SU-DHL-6 (cell line): ENCODE measurements around the gene PDE9A.

Experiments
- H2AFZ ChIP-seq: fragments of 200-600 bp; sonication (generic); 2 replicates; pipeline ENCODE4 v1.6.1; 2014; ENCODE audit warnings: low read depth, mild to moderate bottlenecking, moderate library complexity, mixed read lengths, antibody characterized with exemption, low read length; ENCODE audit not compliant: severe bottlenecking
- H3F3A ChIP-seq: fragments of 200-600 bp; shearing (Covaris generic); 2 replicates; pipeline ENCODE4 v1.6.0; 2016; ENCODE audit warnings: antibody characterized with exemption, mild to moderate bottlenecking; ENCODE audit not compliant: insufficient read depth
- H3K27ac ChIP-seq: fragments of 200-600 bp; sonication (generic); 2 replicates; pipeline ENCODE4 v1.5.1; 2016; ENCODE audit warnings: low read depth, mild to moderate bottlenecking, low read length, moderate library complexity, mixed read lengths
- H3K27me3 ChIP-seq: fragments of 200-600 bp; sonication (generic), shearing (Covaris generic); 2 replicates; pipeline ENCODE4 v1.6.0; 2014; ENCODE audit warnings: mild to moderate bottlenecking, low read length
- H3K36me3 ChIP-seq: fragments of 200-600 bp; sonication (generic); 2 replicates; pipeline ENCODE4 v1.6.1; 2014; ENCODE audit warnings: mild to moderate bottlenecking, low read length, mixed read lengths
- H3K4me2 ChIP-seq: fragments of 300-600, 200-600 bp; shearing (Covaris generic), sonication (generic); 2 replicates; pipeline ENCODE4 v1.6.0; 2014; ENCODE audit warnings: low read length, low read depth, mild to moderate bottlenecking; ENCODE audit not compliant: poor library complexity, severe bottlenecking
- H3K4me3 ChIP-seq: fragments of 200-600 bp; sonication (generic); 2 replicates; pipeline ENCODE4 v1.5.1; 2014; ENCODE audit warnings: antibody characterized with exemption, low read length, mild to moderate bottlenecking, mixed read lengths; ENCODE audit not compliant: insufficient read depth, poor library complexity, severe bottlenecking
- H3K79me2 ChIP-seq: fragments of 200-600 bp; sonication (generic); 2 replicates; pipeline ENCODE4 v1.6.1; 2014; ENCODE audit warnings: mild to moderate bottlenecking, low read length, moderate library complexity; ENCODE audit not compliant: insufficient read depth
- H3K9ac ChIP-seq: fragments of 200-600 bp; sonication (generic); 2 replicates; pipeline ENCODE4 v1.7.0; 2014; ENCODE audit warnings: mild to moderate bottlenecking, low read length
- H3K9me2 ChIP-seq: fragments of 200-600 bp; sonication (generic); replicated peaks from 2 replicates; pipeline ENCODE4 v1.6.1; 2014; ENCODE audit warnings: low read length; ENCODE audit not compliant: insufficient read depth
- H3K9me3 ChIP-seq: fragments of 200-600 bp; sonication (generic); 2 replicates; pipeline ENCODE4 v1.6.1; 2014; ENCODE audit warnings: low read length, mixed read lengths; ENCODE audit not compliant: insufficient read depth
- H4K20me1 ChIP-seq: fragments of 200-600 bp; sonication (generic); 2 replicates; pipeline ENCODE4 v1.6.1; 2014; ENCODE audit warnings: low read depth, mild to moderate bottlenecking, antibody characterized with exemption, low read length, moderate library complexity, mixed read lengths
- CTCF ChIP-seq: fragments of 200-600 bp; sonication (generic); IDR thresholded peaks from one replicate; pipeline ENCODE4 v1.5.1; 2017; ENCODE audit warnings: antibody characterized with exemption, mild to moderate bottlenecking, low read length, moderate library complexity; ENCODE audit not compliant: insufficient read depth, poor library complexity, severe bottlenecking
- EZH2phosphoT487 ChIP-seq: fragments of 200-600 bp; sonication (generic), shearing (Covaris generic); conservative IDR thresholded peaks from 2 replicates; pipeline ENCODE4 v1.6.1; 2018; ENCODE audit warnings: mild to moderate bottlenecking, antibody characterized with exemption, low read length, moderate library complexity, mixed read lengths

The PDE9A gene

GRCh38 chr21:42670058-42670880 is 16.8 kb downstream of the PDE9A start:
- H3K79me2 ChIP-seq: no peaks in the 10 kb centered on the region
- no peak overlapping the region for H2AFZ ChIP-seq
- no peaks in the 10 kb centered on the region for H3F3A ChIP-seq
- no peak for TF ChIP-seq CTCF
- TF ChIP-seq EZH2phosphoT487: no peak
- no peak overlapping the region for H3K4me3 ChIP-seq
- H3K27ac ChIP-seq: no peak overlapping the region
- no peaks in the 10 kb centered on the region for H3K9me3 ChIP-seq
- H3K9ac ChIP-seq: no peak overlapping the region
- no peak overlapping the region for H3K4me2 ChIP-seq
- no peaks in the 10 kb centered on the region for H3K9me2 ChIP-seq
- no peaks in the 10 kb centered on the region; the same call in 1 of the 2 replicates for H4K20me1 ChIP-seq
- no peaks in the 10 kb centered on the region for H3K36me3 ChIP-seq
- no peaks in the 10 kb centered on the region for H3K27me3 ChIP-seq

- H3K9me3 ChIP-seq: no peaks in the 10 kb centered on the region
- H3K4me3 ChIP-seq: no peak overlapping the region
- no peaks in the 10 kb centered on the region for H3K9me2 ChIP-seq
- no peak overlapping the region for H2AFZ ChIP-seq
- no peak overlapping the region for H3K4me2 ChIP-seq
- no peaks in the 10 kb centered on the region for H3K36me3 ChIP-seq
- H3K79me2 ChIP-seq: no peaks in the 10 kb centered on the region
- no peaks in the 10 kb centered on the region for H3F3A ChIP-seq
- H4K20me1 ChIP-seq: no peaks in the 10 kb centered on the region; the same call in 1 of the 2 replicates
- H3K27me3 ChIP-seq: no peaks in the 10 kb centered on the region
- H3K27ac ChIP-seq: no peak overlapping the region
- TF ChIP-seq CTCF: no peak
- no peak for TF ChIP-seq EZH2phosphoT487
- H3K9ac ChIP-seq: no peak overlapping the region
These were observed 17.5 kb downstream of the PDE9A start for GRCh38 chr21:42670884-42671283.

GRCh38 chr21:42671778-42672593 is 18.6 kb downstream of the PDE9A start:
- H3F3A ChIP-seq: no peaks in the 10 kb centered on the region
- no peaks in the 10 kb centered on the region for H3K36me3 ChIP-seq
- H3K4me2 ChIP-seq: no peak overlapping the region
- no peak overlapping the region for H2AFZ ChIP-seq
- H3K79me2 ChIP-seq: no peaks in the 10 kb centered on the region
- no peaks in the 10 kb centered on the region for H3K9me2 ChIP-seq
- H3K27me3 ChIP-seq: no peaks in the 10 kb centered on the region
- no peak overlapping the region for H3K9ac ChIP-seq
- TF ChIP-seq CTCF: no peak
- no peak for TF ChIP-seq EZH2phosphoT487
- H3K9me3 ChIP-seq: no peaks in the 10 kb centered on the region
- no peak overlapping the region for H3K4me3 ChIP-seq
- H4K20me1 ChIP-seq: no peaks in the 10 kb centered on the region; the same call in 1 of the 2 replicates
- no peak overlapping the region for H3K27ac ChIP-seq
